ENCODE data around the gene CNPPD1.

DNA sequence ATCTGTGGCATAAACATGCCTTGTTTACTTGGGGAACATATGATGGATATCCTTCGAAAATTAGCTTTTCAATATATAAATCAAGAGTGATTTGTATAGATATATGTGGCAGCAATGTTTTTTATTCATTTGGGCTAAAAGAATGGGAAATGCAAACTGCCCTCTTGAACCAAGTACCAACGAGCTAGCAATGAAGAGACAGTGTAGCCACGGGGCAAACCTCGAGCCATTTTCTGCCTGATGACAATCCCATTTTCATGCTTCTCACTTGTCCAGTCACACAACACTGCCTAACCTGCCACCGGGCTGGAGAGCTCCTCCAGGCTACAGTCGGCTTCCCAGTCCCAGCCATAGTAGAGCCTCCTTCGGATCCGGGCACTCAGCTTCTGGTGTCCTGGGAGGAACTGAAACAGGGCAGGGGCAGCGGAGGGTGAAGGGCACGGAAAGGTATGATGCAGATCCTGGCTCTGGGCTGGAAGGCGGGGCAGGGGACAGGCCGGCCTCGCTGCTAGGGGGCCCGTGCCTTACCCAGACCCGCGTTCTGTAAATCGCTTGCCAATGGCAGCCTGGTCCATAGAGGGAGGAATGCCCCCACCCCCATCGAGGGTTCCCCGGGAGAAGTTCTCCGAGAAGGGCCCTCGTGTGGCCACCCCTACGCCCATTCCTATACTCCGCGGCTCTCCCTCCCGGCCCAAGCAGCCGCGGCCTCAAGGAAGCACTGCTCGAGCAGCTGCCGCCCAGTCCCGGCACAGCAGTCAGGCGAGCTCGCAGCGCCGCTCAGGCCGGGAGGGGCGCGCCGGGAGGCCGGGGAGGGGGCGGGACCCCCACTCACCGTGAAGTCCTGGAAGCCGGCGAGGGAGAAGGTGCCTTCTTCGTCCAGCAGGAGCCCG is 552 bp downstream of the CNPPD1 start:
- TF ChIP-seq POLR2AphosphoS5 (IDR thresholded peaks at IDR 0.05): no peak
- TF ChIP-seq, protein P1, sequence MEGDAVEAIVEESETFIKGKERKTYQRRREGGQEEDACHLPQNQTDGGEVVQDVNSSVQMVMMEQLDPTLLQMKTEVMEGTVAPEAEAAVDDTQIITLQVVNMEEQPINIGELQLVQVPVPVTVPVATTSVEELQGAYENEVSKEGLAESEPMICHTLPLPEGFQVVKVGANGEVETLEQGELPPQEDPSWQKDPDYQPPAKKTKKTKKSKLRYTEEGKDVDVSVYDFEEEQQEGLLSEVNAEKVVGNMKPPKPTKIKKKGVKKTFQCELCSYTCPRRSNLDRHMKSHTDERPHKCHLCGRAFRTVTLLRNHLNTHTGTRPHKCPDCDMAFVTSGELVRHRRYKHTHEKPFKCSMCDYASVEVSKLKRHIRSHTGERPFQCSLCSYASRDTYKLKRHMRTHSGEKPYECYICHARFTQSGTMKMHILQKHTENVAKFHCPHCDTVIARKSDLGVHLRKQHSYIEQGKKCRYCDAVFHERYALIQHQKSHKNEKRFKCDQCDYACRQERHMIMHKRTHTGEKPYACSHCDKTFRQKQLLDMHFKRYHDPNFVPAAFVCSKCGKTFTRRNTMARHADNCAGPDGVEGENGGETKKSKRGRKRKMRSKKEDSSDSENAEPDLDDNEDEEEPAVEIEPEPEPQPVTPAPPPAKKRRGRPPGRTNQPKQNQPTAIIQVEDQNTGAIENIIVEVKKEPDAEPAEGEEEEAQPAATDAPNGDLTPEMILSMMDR (IDR thresholded peaks at IDR 0.05): peak in 2 of 7 experiments; percentile 11 to 12
